SJCRH30 (cell line): Measurements from ENCODE around the gene NECAB2. TPM values are rescaled to one million over a fixed set of nuclear protein-coding genes. Genes with fewer than 3 reads are reported as not detected.
"Not testable (repeated sequence)": the region's sequence is repeated elsewhere in the genome, so short reads cannot be mapped to it uniquely, and the experiment has no call there.

Experiments used
- DNase-seq, 2 experiments: peaks; one replicate each; pipeline ENCODE4 v3.0.0-alpha.2; 2015 to 2020
- H3K27ac ChIP-seq: fragments of 250-450 bp; sonication (Bioruptor Pico); 2 replicates; pipeline ENCODE4 v1.5.1; 2020; ENCODE audit warnings: mild to moderate bottlenecking, moderate library complexity
- H3K27me3 ChIP-seq: fragments of 250-450 bp; sonication (Bioruptor Pico); 2 replicates; pipeline ENCODE4 v1.5.1; 2020; ENCODE audit warnings: mild to moderate bottlenecking, moderate library complexity
- H3K36me3 ChIP-seq: fragments of 250-450 bp; sonication (Bioruptor Pico); 2 replicates; pipeline ENCODE4 v1.5.1; 2020; ENCODE audit warnings: mild to moderate bottlenecking, moderate library complexity
- H3K4me1 ChIP-seq: fragments of 250-450 bp; sonication (Bioruptor Pico); 2 replicates; pipeline ENCODE4 v1.5.1; 2020; ENCODE audit warnings: mild to moderate bottlenecking, moderate library complexity
- H3K4me3 ChIP-seq: fragments of 250-450 bp; sonication (Bioruptor Pico); 2 replicates; pipeline ENCODE4 v1.5.1; 2020; ENCODE audit warnings: mild to moderate bottlenecking, moderate library complexity
- H3K9me3 ChIP-seq: fragments of 250-450 bp; sonication (Bioruptor Pico); replicated peaks from 2 replicates; pipeline ENCODE4 v1.5.1; 2020; ENCODE audit warnings: mild to moderate bottlenecking, moderate library complexity
- total RNA-seq: library from RNA; depleted of rRNA; stranded (reverse); fragments of >200 nt; shearing (Covaris generic); gene quantifications from 2 replicates; pipeline ENCODE4 v1.2.3, GENCODE V29; 2014

NECAB2 gene
- total RNA-seq, 1 experiment from 2014 or later = 0.08 TPM

DNA sequence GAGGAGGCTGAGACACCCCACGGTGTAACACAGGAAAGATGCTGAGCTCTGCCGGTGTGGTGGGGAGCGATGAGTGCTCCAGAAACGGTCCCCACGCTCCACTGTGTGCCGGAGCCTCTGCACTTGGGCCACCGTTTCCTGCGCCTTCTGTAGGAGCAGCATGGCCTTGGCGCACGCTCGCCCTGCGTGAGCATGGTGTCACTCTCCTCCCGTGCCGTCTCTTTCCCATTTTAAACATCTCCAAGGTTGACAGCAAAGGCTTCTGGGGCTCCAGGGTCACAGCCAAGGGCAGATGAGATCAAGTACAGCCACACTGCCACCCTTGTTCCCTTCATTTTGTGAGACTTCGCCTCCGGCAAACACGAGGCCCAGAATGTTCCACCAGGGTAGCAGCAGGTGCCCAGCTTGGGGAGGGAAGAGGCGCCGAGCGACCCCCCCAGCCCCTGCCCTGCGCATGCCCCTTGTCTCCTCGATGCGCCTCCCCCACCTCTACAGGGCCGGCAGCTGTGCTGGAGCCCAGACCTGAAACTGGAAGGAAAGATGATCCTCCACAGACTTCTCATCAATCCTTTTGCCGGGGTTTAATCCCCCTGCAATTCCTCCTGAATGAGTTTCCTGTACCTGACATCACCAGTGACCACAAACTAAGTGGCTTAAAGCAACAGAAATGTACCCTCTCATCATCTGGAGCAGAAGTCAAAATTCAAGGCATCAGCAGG, 34.9 kb upstream of the NECAB2 start:
- no peaks in the 10 kb centered on the region for H3K36me3 ChIP-seq
- H3K27me3 ChIP-seq = no peaks in the 10 kb centered on the region
- peaks cover 23% of the 10 kb centered on the region for H3K4me1 ChIP-seq
- H3K4me3 ChIP-seq = peak overlapping the region; percentile 33
- DNase-seq = peak; percentile 73 to 83
- H3K9me3 ChIP-seq = no peaks in the 10 kb centered on the region
- H3K27ac ChIP-seq = peak overlapping the region; percentile 38

DNA sequence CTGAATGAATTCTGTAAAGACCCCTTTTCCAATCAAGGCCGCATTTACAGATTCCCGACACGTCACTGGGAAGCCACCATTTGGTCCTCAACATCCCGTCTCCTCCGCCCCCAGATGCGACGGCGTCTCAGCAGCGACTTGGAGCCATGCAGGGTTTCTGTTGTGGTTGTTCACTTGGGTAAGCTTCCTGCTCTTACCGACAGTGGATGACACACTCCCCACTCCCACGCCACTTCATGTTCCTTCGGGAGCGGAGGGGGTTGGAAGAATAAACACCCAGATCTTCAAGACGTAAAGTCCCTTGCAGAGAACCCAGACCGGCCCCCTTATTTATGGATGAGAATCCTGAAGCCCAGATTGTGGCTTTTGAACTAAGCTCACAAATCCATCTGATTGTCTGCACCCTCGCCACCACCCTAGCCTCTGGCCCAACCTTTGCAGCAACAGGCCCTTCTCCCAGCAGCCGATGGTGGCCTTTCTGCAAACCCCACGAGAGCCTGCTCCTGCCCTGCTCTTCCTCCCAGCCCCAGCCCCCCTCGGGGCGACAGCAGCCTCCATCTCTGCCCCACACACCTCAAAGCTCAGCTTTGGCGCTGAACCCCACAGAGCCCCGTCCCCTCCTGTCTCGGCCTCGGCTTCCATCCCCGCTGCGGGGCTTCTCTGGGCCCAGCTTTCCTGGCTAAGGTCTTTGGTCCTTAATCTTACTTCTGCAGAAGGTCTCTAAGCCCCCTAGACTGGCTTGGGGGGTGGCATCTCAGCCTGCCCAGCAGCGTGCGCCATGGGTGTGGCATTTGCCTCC, 34.0 kb upstream of the NECAB2 start:
- no peaks in the 10 kb centered on the region for H3K9me3 ChIP-seq
- H3K27me3 ChIP-seq = no peaks in the 10 kb centered on the region
- DNase-seq = peak in 1 of 2 experiments; percentile 25
- peaks cover 23% of the 10 kb centered on the region for H3K4me1 ChIP-seq
- H3K27ac ChIP-seq = peak overlapping the region; percentile 38
- peak overlapping the region; percentile 33 for H3K4me3 ChIP-seq
- no peaks in the 10 kb centered on the region for H3K36me3 ChIP-seq

DNA sequence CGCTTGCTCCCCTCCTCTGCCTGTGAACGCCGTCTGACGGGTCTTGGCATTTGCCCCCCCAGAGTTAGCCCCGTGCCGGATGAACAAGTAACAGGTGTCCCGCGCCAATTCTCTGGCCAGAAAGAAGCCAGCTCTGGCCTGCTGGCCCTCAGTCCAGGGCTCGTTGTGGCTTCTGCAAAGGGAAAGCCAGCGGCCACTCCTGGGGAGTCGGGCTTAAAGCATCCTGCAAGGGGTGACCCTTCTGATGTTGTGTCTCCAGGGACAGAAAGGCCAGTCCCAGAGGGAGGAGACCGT, 33.4 kb upstream of the NECAB2 start:
- peak overlapping the region; percentile 38 for H3K27ac ChIP-seq
- peaks cover 23% of the 10 kb centered on the region for H3K4me1 ChIP-seq
- H3K9me3 ChIP-seq = no peaks in the 10 kb centered on the region
- no peaks in the 10 kb centered on the region for H3K36me3 ChIP-seq
- no peaks in the 10 kb centered on the region for H3K27me3 ChIP-seq
- peak; percentile 40 to 50 for DNase-seq
- peak overlapping the region; percentile 33 for H3K4me3 ChIP-seq

DNA sequence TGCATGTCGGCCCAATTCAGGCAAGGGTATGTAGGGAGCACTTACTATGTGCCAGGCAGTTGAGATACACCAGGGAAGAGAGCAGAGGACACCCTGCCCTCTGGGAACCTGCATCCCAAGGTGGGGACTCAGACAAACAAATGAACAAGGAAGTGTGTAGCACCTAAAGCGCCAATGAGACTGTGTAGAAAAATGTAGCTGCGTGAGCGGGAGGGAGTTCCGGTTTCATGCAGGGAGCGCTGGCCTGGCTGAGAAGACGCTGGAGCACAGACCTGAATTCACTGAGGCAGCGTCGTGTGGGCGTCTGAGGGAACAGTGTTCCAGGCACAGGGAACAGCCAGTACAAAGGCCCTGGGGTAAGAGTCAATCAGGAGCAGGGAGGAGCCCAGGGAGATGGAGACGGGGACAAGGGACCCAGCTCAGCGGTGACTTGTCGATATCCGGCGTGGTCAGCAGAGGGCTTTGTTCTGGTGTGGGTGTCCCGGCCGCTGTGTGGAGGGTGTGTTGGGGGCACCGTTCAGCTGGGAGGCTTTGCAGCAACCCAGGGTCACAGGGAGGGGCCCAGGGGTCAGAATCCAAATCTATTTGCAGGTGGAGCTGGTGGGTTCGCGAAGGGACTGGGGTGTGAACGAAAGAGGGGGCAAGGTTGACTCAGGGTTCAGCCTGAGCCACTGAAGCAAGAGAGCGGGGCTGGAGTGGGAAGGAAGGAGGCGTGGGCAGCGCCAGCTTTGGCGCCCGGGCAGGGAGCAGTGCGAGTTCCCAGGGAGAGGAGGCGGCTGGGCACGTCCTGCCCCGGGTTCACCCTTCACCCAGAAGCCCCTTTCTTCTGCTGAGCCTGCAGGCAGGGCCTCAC, 32.8 kb upstream of the NECAB2 start:
- Histone ChIP-seq H3K27me3 (no peaks in the 10 kb centered on the region), H3K9me3 (no peaks in the 10 kb centered on the region), H3K27ac (no peak overlapping the region), H3K4me3 (no peak overlapping the region), H3K36me3 (no peaks in the 10 kb centered on the region), H3K4me1 (peaks cover 23% of the 10 kb centered on the region)
- no peak for DNase-seq

DNA sequence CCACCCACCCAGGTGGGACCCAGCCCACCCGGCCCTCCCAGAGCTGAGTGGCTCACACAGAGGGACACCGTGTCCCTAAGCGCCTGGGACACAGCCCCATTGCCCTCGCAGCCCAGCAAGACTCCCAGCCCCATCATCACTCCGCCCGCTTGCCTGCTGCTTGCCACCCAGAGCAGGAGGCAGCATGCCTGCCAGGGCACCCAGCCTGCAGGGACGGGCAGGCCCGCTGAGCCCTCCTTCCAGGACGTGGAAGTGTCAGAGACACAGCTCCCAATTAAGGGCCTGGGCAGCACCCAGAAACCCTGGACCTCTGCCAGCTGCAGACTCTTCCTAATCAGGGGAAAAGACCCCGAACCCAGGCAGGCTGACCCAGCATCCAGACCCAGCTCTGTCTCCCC, 32.2 kb upstream of the NECAB2 start:
- H3K4me3 ChIP-seq = no peak overlapping the region
- no peaks in the 10 kb centered on the region for H3K36me3 ChIP-seq
- H3K27ac ChIP-seq = no peak overlapping the region
- H3K4me1 ChIP-seq = peaks cover 23% of the 10 kb centered on the region
- no peak for DNase-seq
- H3K9me3 ChIP-seq = no peaks in the 10 kb centered on the region
- no peaks in the 10 kb centered on the region for H3K27me3 ChIP-seq

DNA sequence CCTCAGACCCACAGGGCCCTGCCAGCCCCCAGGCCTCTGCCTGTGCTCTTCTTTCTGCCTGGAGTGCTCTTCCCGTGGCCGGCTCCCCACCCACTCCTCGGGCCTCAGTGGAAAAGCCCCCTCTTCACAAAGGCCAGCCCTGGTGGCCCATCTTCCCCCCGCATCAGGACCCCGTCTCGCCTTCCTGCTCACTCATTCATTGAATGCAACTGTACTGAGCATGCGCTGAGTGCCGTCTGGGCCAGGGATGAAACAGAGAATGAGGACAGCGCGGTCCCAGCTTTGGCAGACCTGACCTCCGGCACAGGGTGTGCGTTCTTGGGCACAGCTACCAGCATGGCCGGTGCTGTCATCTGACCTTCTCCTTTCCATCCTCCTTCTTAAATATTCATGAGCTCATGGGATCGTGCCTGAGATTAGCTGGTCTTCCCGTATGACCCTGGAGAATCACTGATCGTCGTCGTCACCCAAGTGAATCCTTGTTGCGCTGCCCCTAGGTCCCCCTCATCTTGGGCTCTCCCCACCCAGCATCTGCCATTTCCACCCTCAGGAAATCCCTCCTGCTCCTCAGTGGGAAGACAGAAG, 31.4 kb upstream of the NECAB2 start:
- no peaks in the 10 kb centered on the region for H3K9me3 ChIP-seq
- no peak overlapping the region for H3K4me3 ChIP-seq
- H3K27me3 ChIP-seq = no peaks in the 10 kb centered on the region
- no peak overlapping the region for H3K27ac ChIP-seq
- no peaks in the 10 kb centered on the region for H3K36me3 ChIP-seq
- peaks cover 23% of the 10 kb centered on the region for H3K4me1 ChIP-seq
- DNase-seq = no peak

DNA sequence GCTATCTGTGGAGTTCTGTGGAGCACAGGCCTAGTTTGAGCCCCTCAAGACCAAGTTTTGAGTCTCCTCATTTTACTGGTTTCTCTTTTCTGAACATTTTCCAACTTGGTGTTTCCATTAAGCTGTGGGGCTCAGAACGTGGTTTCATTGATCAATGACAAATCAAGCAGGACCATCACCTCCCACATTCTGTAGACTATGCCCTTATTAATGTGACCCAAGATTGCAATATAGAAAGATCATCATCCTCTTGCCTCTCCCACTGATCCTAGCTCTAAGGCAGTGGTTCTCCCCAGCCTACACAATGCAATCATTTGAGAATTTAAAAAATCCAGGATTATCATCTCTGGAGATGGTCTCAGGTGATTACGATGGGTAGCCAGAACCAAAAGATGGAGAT, 30.8 kb upstream of the NECAB2 start:
- no peak for DNase-seq
- H3K36me3 ChIP-seq = no peaks in the 10 kb centered on the region
- no peak overlapping the region for H3K27ac ChIP-seq
- no peak overlapping the region for H3K4me3 ChIP-seq
- no peaks in the 10 kb centered on the region for H3K27me3 ChIP-seq
- no peaks in the 10 kb centered on the region for H3K9me3 ChIP-seq
- peaks cover 23% of the 10 kb centered on the region for H3K4me1 ChIP-seq

DNA sequence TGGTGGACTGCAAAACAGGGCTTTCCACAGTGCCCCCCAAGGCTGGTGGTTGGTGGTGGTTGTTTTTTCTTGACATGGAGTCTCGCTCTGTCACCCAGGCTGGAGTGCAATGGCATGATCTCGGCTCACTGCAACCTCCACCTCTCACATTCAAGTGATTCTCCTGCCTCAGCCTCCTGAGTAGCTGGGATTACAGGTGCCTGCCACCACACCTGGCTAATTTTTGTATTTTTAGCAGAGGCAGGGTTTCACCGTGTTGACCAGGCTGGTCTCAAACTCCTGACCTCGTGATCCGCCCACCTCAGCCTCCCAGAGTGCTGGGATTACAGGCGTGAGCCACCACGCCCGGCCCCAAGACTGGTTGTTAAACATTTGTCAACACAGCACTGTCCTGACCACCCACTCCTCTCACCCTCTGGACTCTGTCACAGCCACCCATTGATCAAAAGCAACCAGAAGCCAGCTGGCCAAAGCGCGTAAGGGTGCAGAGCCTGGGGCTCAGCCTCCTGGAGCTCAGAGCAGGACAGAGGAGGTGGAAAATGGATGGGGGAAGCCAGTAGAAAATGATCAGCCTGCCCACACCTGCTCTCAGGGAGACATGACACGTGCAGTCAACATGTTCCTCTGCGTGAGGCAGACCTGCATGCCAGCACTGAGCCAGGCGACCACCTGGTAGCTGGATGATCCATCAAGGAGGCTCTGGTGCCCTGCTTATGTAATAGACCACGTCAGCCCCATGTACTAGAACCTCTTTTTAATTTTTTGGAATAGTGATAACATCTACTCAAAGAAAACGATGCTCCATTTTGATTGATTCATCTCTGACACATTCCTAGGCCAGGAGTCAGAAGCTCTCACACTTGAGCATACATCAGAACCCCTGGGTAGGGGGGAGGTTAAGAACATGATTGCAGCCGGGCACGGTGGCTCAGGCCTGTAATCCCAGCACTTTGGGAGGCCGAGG, 29.8 kb upstream of the NECAB2 start:
- no peaks in the 10 kb centered on the region for H3K27me3 ChIP-seq
- no peak for DNase-seq
- H3K36me3 ChIP-seq = no peaks in the 10 kb centered on the region
- H3K4me1 ChIP-seq = peaks cover 17% of the 10 kb centered on the region
- H3K4me3 ChIP-seq = no peak overlapping the region
- H3K9me3 ChIP-seq = no peaks in the 10 kb centered on the region
- H3K27ac ChIP-seq = no peak overlapping the region

DNA sequence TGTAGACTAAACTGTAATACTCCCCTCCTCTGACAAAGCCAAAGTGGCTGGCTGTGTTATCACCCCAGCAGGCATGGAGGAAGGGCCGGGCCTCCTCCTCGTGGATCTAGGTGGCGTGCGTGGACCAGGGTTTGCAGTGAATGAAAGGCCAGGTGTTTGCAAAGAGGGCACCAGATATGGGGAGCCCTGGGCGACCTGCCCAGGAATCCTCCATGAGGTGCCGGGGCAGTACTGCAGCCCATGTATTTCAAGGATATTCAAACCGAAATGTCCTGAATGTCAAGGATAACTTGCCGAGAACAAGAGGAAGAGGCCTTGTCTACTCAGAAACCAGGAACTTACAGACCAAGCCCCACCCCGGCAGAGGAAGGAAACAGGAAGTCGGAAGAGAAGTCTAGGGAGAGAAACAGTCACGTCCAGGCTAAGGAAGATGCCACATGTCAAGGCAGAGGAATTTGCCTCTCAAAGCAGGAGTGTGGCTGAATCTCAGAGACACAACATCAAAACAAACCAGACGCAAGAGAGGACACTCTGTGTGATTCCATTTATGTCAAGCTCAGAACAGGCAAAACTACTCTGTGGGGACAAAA, 28.7 kb upstream of the NECAB2 start:
- H3K36me3 ChIP-seq = no peaks in the 10 kb centered on the region
- no peak for DNase-seq

DNA sequence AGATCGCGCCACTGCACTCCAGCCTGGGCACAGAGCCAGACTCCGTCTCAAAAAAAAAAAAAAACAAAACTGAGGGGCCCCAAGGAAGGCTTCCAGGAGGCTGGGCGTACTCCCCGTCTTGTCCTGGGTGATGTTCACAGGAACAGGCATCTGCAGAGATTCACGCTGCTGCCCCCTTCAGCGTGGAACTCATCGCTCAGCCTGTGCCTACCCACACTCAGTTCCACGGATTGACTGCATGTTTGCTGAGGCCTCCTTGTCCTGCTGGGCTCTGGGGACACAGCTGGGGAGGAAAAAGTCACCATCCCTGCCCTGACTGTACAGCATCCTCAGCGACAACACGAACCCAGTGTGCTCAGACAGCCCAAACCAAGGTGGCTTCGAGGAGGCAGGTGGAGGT, 27.9 kb upstream of the NECAB2 start:
- no peak overlapping the region for H3K27ac ChIP-seq
- no peaks in the 10 kb centered on the region for H3K27me3 ChIP-seq
- no peaks in the 10 kb centered on the region for H3K36me3 ChIP-seq
- DNase-seq = no peak
- H3K4me1 ChIP-seq = no peaks in the 10 kb centered on the region
- H3K4me3 ChIP-seq = no peak overlapping the region
- no peaks in the 10 kb centered on the region for H3K9me3 ChIP-seq

More for the DNA sequence above, 28.7 kb upstream of the NECAB2 start:
- H3K4me1 ChIP-seq = peaks cover 7% of the 10 kb centered on the region; the same call in 1 of the 2 replicates
- no peak overlapping the region for H3K4me3 ChIP-seq
- no peaks in the 10 kb centered on the region for H3K9me3 ChIP-seq
- H3K27me3 ChIP-seq = no peaks in the 10 kb centered on the region
- H3K27ac ChIP-seq = no peak overlapping the region

DNA sequence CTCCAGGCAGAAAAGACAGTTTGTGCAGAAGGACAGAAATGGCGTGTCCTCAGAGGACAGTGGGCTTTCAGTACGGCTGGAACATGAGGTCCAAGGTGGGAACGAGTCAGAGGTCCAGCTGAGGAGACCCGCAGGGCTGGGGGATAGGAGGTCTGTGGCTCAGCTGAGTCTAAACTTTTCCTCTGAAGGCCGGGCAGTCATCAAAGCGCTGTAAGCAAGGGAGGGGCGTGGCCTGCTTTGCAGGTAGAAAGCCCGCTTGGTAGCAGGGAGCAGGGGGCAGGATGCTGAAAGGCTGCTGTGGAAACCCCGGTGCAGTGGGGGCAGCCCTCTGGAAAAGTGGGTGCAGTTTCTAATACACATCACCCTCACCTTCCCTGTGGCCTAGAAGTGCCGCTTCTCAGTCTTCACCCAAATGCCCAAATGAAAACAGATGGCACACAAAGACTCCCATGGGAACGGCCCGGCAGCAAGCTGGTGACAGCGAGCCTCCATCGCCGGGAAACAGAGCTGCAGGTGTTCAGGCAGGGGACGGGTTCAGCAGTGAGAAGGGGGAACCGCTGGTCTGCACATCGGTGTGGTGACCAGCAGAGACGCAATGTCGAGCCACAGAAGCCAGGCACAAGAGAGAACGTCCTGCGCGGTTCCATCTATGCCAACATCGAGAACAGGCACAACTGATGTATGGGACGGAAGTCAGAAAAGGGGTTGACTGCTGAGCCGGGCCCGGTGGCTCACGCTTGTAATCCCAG, 27.2 kb upstream of the NECAB2 start:
- H3K36me3 ChIP-seq = no peaks in the 10 kb centered on the region

DNA sequence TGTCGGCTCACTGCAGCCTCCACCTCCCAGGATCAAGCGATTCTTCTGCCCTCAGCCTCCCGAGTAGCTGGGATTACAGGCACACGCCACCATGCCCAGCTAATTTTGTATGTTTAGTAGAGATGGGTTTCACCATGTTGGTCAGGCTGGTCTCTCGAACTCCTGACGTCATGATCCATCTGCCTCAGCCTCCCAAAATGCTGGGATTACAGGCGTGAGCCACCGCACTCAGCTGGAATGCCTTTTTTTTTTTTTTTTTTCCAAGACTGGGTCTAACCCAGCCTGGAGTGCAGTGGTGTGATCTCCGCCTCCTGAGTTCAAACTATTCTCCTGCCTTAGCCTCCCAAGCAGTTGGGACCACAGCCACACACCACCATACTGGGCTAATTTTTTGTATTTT, 26.5 kb upstream of the NECAB2 start:
- not testable (repeated sequence) for DNase-seq, H3K36me3 ChIP-seq, H3K27me3 ChIP-seq, H3K4me3 ChIP-seq, H3K27ac ChIP-seq, H3K4me1 ChIP-seq, H3K9me3 ChIP-seq

More for the DNA sequence above, 27.2 kb upstream of the NECAB2 start:
- no peaks in the 10 kb centered on the region for H3K27me3 ChIP-seq
- no peak overlapping the region for H3K27ac ChIP-seq
- no peak for DNase-seq
- H3K4me3 ChIP-seq = no peak overlapping the region
- no peaks in the 10 kb centered on the region for H3K9me3 ChIP-seq
- no peaks in the 10 kb centered on the region for H3K4me1 ChIP-seq

DNA sequence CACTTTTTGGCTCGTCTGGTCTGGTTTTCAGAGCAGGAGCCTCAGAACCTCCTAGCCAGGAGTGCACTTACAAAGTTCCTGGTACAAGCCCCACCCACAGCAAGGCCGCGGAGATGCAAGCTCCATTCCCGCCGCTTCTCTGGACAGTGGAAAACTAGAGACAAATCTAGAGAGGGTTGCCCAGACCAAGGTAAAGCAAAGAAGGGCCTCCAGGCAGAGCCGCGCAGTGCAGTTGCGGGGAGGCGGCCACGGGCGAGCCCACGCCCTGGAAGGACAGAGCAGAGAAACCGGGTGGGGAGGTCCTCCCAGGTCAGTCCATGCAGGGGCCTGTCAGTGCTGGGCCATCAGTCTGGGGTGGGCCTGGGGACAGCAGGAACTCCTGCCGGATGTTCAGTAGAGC, 26.0 kb upstream of the NECAB2 start:
- Histone ChIP-seq H3K27me3 (no peaks in the 10 kb centered on the region), H3K27ac (no peak overlapping the region), H3K36me3 (no peaks in the 10 kb centered on the region), H3K4me1 (no peaks in the 10 kb centered on the region), H3K4me3 (no peak overlapping the region), H3K9me3 (no peaks in the 10 kb centered on the region)
- no peak for DNase-seq
